ENCODE measurements around the gene MRPL41.
"Not testable (repeated sequence)": the region's sequence is repeated elsewhere in the genome, so short reads cannot be mapped to it uniquely, and the experiment has no call there.

The MRPL41 gene

GRCh38 chr9:137588311-137588710 lies 36.6 kb downstream of the MRPL41 start:
- DNase-seq = no peak

- no peak for DNase-seq
Observed at GRCh38 chr9:137588891-137589290, 37.2 kb downstream of the MRPL41 start.

- no peak for DNase-seq
Observed at GRCh38 chr9:137589441-137590122, 37.9 kb downstream of the MRPL41 start.

- DNase-seq = no peak
Observed at GRCh38 chr9:137590123-137590468, 38.4 kb downstream of the MRPL41 start.

- DNase-seq = peak; percentile 96
Observed at GRCh38 chr9:137590469-137591383, 39.0 kb downstream of the MRPL41 start, which contains the start of gene ZMYND19. Gene ZMYND19 (minus strand): TSS chr9:137590512. CDS start chr9:137590263, 249 bp downstream.

- DNase-seq = no peak
Observed at GRCh38 chr9:137592767-137593166, 41.1 kb downstream of the MRPL41 start.

GRCh38 chr9:137593176-137593575 lies 41.5 kb downstream of the MRPL41 start:
- DNase-seq = no peak

GRCh38 chr9:137596577-137596976 lies 44.9 kb downstream of the MRPL41 start:
- DNase-seq = not testable (repeated sequence)

GRCh38 chr9:137598943-137599342 lies 47.3 kb downstream of the MRPL41 start:
- DNase-seq = no peak

Measured in activated CD8-positive, alpha-beta memory T cell treated with anti-CD3 and anti-CD28 coated beads for 24 hours (primary cell).